Body of pancreas (tissue), 4 donors: ENCODE results near the gene GMDS.

Source experiments
- POLR2A ChIP-seq, 3 donors: fragments of 450-650 bp; IDR thresholded peaks; one replicate each; pipeline ENCODE4 v1.6.1; 2016; ENCODE audit warnings: antibody characterized with exemption in 3 of 3, mild to moderate bottlenecking in 2 of 3
- TF ChIP-seq, protein P1 (sequence below), 7 experiments: fragments of 450-650 bp in 4 of 7; fragments of 200-600 bp in 3 of 7; sonication (generic) in 3 of 7; IDR thresholded peaks; one replicate each; pipeline ENCODE4 v1.5.1; 2016 to 2019; ENCODE audit warnings: antibody characterized with exemption in 7 of 7

DNA sequence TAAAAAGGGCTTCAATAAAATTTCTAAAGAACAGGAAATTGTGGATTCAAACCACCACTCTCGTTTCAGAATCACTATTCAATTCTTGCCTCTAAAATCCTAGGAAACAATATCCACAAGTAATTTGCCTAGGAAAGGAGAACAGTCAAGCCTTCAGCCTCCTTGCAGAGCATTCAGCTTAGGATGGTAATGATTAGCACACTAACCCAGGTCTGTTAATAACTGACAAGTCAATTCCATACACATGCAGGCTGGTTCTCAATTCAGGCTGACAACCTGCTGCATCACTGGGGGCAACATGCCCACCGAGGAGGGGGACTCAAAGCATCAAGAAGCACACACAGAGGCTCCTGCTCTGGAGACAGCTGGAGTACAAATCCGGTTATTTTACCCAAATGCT, 57.6 kb downstream of the GMDS start:
- TF ChIP-seq, protein P1, sequence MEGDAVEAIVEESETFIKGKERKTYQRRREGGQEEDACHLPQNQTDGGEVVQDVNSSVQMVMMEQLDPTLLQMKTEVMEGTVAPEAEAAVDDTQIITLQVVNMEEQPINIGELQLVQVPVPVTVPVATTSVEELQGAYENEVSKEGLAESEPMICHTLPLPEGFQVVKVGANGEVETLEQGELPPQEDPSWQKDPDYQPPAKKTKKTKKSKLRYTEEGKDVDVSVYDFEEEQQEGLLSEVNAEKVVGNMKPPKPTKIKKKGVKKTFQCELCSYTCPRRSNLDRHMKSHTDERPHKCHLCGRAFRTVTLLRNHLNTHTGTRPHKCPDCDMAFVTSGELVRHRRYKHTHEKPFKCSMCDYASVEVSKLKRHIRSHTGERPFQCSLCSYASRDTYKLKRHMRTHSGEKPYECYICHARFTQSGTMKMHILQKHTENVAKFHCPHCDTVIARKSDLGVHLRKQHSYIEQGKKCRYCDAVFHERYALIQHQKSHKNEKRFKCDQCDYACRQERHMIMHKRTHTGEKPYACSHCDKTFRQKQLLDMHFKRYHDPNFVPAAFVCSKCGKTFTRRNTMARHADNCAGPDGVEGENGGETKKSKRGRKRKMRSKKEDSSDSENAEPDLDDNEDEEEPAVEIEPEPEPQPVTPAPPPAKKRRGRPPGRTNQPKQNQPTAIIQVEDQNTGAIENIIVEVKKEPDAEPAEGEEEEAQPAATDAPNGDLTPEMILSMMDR (IDR thresholded peaks at IDR 0.05): no peak
- no peak for TF ChIP-seq POLR2A (IDR thresholded peaks at IDR 0.05)
